HEK293 (cell line): Measurements from ENCODE around the gene UBB.
A peak's percentile ranks its signal among the peaks of the same experiment; 100 is the strongest.

ENCODE experiments used
- CTCF ChIA-PET: fragments of 350-600 bp; formaldehyde crosslinking; extraction: SDS; loops from one replicate; lab custom pipeline; 2021; ENCODE audit warnings: antibody characterized with exemption; lab: Yijun Ruan, JAX
- POLR2A ChIA-PET: fragments of 300-600 bp; formaldehyde crosslinking; extraction: SDS; loops from one replicate; lab custom pipeline; 2020; ENCODE audit warnings: antibody characterized with exemption, inconsistent platforms; lab: Yijun Ruan, JAX
- H3K27ac ChIP-seq: fragments of 200-500 bp; sonication (Bioruptor generic); 2 replicates; pipeline ENCODE4 v1.5.1; 2014; ENCODE audit warnings: low read depth, low read length, control low read depth, inconsistent platforms; ENCODE audit errors: extremely low read depth
- H3K36me3 ChIP-seq, 2 experiments: fragments of 200-500 bp in 1 of 2; sonication (Bioruptor generic) in 1 of 2; 1 replicate in 1 of 2; 2 replicates in 1 of 2; pipeline ENCODE4 v1.5.1; 2014 to 2017; ENCODE audit warnings: inconsistent platforms in 2 of 2, low read length in 2 of 2; ENCODE audit not compliant: control insufficient read depth in 2 of 2, insufficient read depth in 1 of 2
- H3K4me1 ChIP-seq: fragments of 200-500 bp; sonication (Bioruptor generic); 2 replicates; pipeline ENCODE4 v1.5.1; 2014; ENCODE audit warnings: mild to moderate bottlenecking, low read length, inconsistent platforms; ENCODE audit not compliant: control insufficient read depth, insufficient read depth
- H3K4me3 ChIP-seq: 2 replicates; pipeline ENCODE4 v1.5.1; 2011; ENCODE audit warnings: low read depth, mild to moderate bottlenecking, control low read depth, low read length, moderate library complexity
- H3K9me3 ChIP-seq: fragments of 200-500 bp; sonication (Bioruptor generic); 2 replicates; pipeline ENCODE4 v1.5.1; 2014; ENCODE audit warnings: low read depth, low read length, inconsistent platforms; ENCODE audit not compliant: control insufficient read depth, insufficient read depth
- AEBP2 ChIP-seq: fragments of 450-650 bp; formaldehyde crosslinking; IDR thresholded peaks from 2 replicates; pipeline ENCODE4 v1.5.1; 2016; ENCODE audit warnings: missing biosample characterization, missing genetic modification characterization, borderline replicate concordance
- GLI2 ChIP-seq: fragments of 450-650 bp; formaldehyde crosslinking; IDR thresholded peaks from 2 replicates; pipeline ENCODE4; 2017; ENCODE audit warnings: missing biosample characterization, missing genetic modification characterization, low read depth, borderline replicate concordance
- HOXA7 ChIP-seq: sonication (generic); formaldehyde crosslinking; IDR thresholded peaks from 2 replicates; pipeline ENCODE4 v1.8.1; 2022; ENCODE audit warnings: missing genetic modification reagents, borderline replicate concordance
- TCF7L2 ChIP-seq: IDR thresholded peaks from 2 replicates; pipeline ENCODE4 v1.6.1; 2011; ENCODE audit warnings: low read depth, mild to moderate bottlenecking, inconsistent platforms, low read length, moderate library complexity, borderline replicate concordance
- ZFP37 ChIP-seq: fragments of 450-650 bp; formaldehyde crosslinking; IDR thresholded peaks from 2 replicates; pipeline ENCODE4 v1.5.1; 2016; ENCODE audit warnings: missing biosample characterization, missing genetic modification characterization
- ZNF121 ChIP-seq: fragments of 450-650 bp; formaldehyde crosslinking; IDR thresholded peaks from 2 replicates; pipeline ENCODE4 v1.5.1; 2016; ENCODE audit warnings: missing biosample characterization, missing genetic modification characterization
- ZNF174 ChIP-seq: fragments of 450-650 bp; formaldehyde crosslinking; IDR thresholded peaks from 2 replicates; pipeline ENCODE4 v1.5.0; 2017; ENCODE audit warnings: missing biosample characterization, mild to moderate bottlenecking, missing genetic modification characterization
- ZNF184 ChIP-seq: fragments of 450-650 bp; IDR thresholded peaks from 2 replicates; pipeline ENCODE4 v1.5.1; 2018; ENCODE audit warnings: missing biosample characterization, mild to moderate bottlenecking, missing genetic modification characterization
- ZNF19 ChIP-seq: fragments of 450-650 bp; formaldehyde crosslinking; IDR thresholded peaks from 2 replicates; pipeline ENCODE4; 2016; ENCODE audit warnings: missing biosample characterization, missing genetic modification characterization, low read depth
- ZNF211 ChIP-seq: fragments of 450-650 bp; formaldehyde crosslinking; IDR thresholded peaks from 2 replicates; pipeline ENCODE4 v1.5.1; 2016; ENCODE audit warnings: low read depth, missing biosample characterization, missing genetic modification characterization
- ZNF221 ChIP-seq: fragments of 450-650 bp; formaldehyde crosslinking; IDR thresholded peaks from 2 replicates; pipeline ENCODE4 v1.5.1; 2017; ENCODE audit warnings: missing biosample characterization, missing genetic modification characterization, borderline replicate concordance
- ZNF302 ChIP-seq: fragments of 450-650 bp; formaldehyde crosslinking; IDR thresholded peaks from 2 replicates; pipeline ENCODE4 v1.5.1; 2016; ENCODE audit warnings: missing biosample characterization, missing genetic modification characterization, low read depth
- ZNF350 ChIP-seq: fragments of 450-650 bp; formaldehyde crosslinking; IDR thresholded peaks from 2 replicates; pipeline ENCODE4 v1.5.0; 2017; ENCODE audit warnings: missing biosample characterization, mild to moderate bottlenecking, missing genetic modification characterization
- ZNF366 ChIP-seq: fragments of 450-650 bp; formaldehyde crosslinking; conservative IDR thresholded peaks from 2 replicates; pipeline ENCODE4 v1.5.1; 2016; ENCODE audit warnings: missing biosample characterization, missing genetic modification characterization
- ZNF398 ChIP-seq: fragments of 450-650 bp; formaldehyde crosslinking; IDR thresholded peaks from 2 replicates; pipeline ENCODE4 v1.5.1; 2017; ENCODE audit warnings: missing biosample characterization, missing genetic modification characterization
- ZNF48 ChIP-seq: fragments of 450-650 bp; formaldehyde crosslinking; IDR thresholded peaks from 2 replicates; pipeline ENCODE4 v1.5.1; 2016; ENCODE audit warnings: missing biosample characterization, missing genetic modification characterization
- ZNF510 ChIP-seq: fragments of 450-650 bp; formaldehyde crosslinking; IDR thresholded peaks from 2 replicates; pipeline ENCODE4 v1.5.1; 2018; ENCODE audit warnings: mild to moderate bottlenecking, missing genetic modification characterization, missing biosample characterization; ENCODE audit not compliant: insufficient replicate concordance
- ZNF549 ChIP-seq: fragments of 450-650 bp; IDR thresholded peaks from 2 replicates; pipeline ENCODE4 v1.5.1; 2018; ENCODE audit warnings: missing biosample characterization, missing genetic modification characterization, mild to moderate bottlenecking, inconsistent platforms, moderate library complexity
- ZNF624 ChIP-seq: fragments of 450-650 bp; formaldehyde crosslinking; IDR thresholded peaks from 2 replicates; pipeline ENCODE4 v1.5.1; 2017; ENCODE audit warnings: missing biosample characterization, missing genetic modification characterization
- ZNF677 ChIP-seq: fragments of 450-650 bp; IDR thresholded peaks from 2 replicates; pipeline ENCODE4 v1.5.0; 2018; ENCODE audit warnings: missing biosample characterization, mild to moderate bottlenecking, missing genetic modification characterization, moderate library complexity
- ZNF747 ChIP-seq: fragments of 450-650 bp; formaldehyde crosslinking; IDR thresholded peaks from 2 replicates; pipeline ENCODE4 v1.5.1; 2016; ENCODE audit warnings: missing biosample characterization, missing genetic modification characterization
- ZNF792 ChIP-seq: fragments of 450-650 bp; formaldehyde crosslinking; IDR thresholded peaks from 2 replicates; pipeline ENCODE4 v1.5.1; 2016; ENCODE audit warnings: missing biosample characterization, missing genetic modification characterization
- TF ChIP-seq, protein P1 (sequence below): fragments of 450-650 bp; formaldehyde crosslinking; IDR thresholded peaks from 2 replicates; pipeline ENCODE4 v1.5.1; 2016; ENCODE audit warnings: missing biosample characterization, missing genetic modification characterization, borderline replicate concordance
- TF ChIP-seq, protein P2 (sequence below): sonication (generic); formaldehyde crosslinking; IDR thresholded peaks from 2 replicates; pipeline ENCODE4 v1.8.1; 2022; ENCODE audit warnings: mild to moderate bottlenecking, moderate library complexity, missing genetic modification reagents

Gene UBB

GRCh38 chr17:16345565-16345964, 35.3 kb upstream of the UBB start:
- Histone ChIP-seq H3K36me3 (peaks cover 56 to 64% of the 10 kb centered on the region in 2 experiments), H3K4me3 (no peak overlapping the region), H3K27ac (no peak overlapping the region), H3K4me1 (no peaks in the 10 kb centered on the region), H3K9me3 (no peaks in the 10 kb centered on the region)
- POLR2A ChIA-PET = no interaction called here
- CTCF ChIA-PET = interaction anchor here (2.3 kb wide), 1 partner anchor 18 kb away, joined by 9 read pairs; no protein-coding TSS in a partner anchor
- TF ChIP-seq ZNF174 (no peak), ZNF350 (tag by site-specific recombination) (no peak), ZNF184 (no peak), ZNF211 (tag by site-specific recombination) (no peak), ZNF302 (tag by site-specific recombination) (no peak), ZNF366 (tag by site-specific recombination) (no peak), TCF7L2 (no peak), ZNF677 (tag by site-specific recombination) (no peak), GLI2 (no peak), ZNF624 (tag by site-specific recombination) (no peak)
- TF ChIP-seq, protein P1, sequence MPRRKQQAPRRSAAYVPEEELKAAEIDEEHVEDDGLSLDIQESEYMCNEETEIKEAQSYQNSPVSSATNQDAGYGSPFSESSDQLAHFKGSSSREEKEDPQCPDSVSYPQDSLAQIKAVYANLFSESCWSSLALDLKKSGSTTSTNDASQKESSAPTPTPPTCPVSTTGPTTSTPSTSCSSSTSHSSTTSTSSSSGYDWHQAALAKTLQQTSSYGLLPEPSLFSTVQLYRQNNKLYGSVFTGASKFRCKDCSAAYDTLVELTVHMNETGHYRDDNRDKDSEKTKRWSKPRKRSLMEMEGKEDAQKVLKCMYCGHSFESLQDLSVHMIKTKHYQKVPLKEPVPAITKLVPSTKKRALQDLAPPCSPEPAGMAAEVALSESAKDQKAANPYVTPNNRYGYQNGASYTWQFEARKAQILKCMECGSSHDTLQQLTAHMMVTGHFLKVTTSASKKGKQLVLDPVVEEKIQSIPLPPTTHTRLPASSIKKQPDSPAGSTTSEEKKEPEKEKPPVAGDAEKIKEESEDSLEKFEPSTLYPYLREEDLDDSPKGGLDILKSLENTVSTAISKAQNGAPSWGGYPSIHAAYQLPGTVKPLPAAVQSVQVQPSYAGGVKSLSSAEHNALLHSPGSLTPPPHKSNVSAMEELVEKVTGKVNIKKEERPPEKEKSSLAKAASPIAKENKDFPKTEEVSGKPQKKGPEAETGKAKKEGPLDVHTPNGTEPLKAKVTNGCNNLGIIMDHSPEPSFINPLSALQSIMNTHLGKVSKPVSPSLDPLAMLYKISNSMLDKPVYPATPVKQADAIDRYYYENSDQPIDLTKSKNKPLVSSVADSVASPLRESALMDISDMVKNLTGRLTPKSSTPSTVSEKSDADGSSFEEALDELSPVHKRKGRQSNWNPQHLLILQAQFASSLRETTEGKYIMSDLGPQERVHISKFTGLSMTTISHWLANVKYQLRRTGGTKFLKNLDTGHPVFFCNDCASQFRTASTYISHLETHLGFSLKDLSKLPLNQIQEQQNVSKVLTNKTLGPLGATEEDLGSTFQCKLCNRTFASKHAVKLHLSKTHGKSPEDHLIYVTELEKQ = no peak

- Histone ChIP-seq H3K9me3 (no peaks in the 10 kb centered on the region), H3K4me3 (no peak overlapping the region)
- no peak for TF ChIP-seq ZNF792 (tag by site-specific recombination)
- TF ChIP-seq ZNF48 (tag by site-specific recombination) = no peak
- peak; percentile 65; the same call in 1 of the 2 replicates for TF ChIP-seq ZNF121 (tag by site-specific recombination)
- TF ChIP-seq ZNF19 (tag by site-specific recombination) = no peak
- TF ChIP-seq, all 188 proteins: peak for 1
- Histone ChIP-seq H3K27ac (no peak overlapping the region), H3K36me3 (peaks cover 56 to 64% of the 10 kb centered on the region in 2 experiments), H3K4me1 (no peaks in the 10 kb centered on the region)
- ChIA-PET POLR2A (interaction anchor here (1.7 kb wide), 1 partner anchor 34 kb away, joined by 6 read pairs; the partner anchor contains the start of gene UBB), CTCF (no interaction called here)
Measured at GRCh38 chr17:16346721-16347271, 34.1 kb upstream of the UBB start.

DNA sequence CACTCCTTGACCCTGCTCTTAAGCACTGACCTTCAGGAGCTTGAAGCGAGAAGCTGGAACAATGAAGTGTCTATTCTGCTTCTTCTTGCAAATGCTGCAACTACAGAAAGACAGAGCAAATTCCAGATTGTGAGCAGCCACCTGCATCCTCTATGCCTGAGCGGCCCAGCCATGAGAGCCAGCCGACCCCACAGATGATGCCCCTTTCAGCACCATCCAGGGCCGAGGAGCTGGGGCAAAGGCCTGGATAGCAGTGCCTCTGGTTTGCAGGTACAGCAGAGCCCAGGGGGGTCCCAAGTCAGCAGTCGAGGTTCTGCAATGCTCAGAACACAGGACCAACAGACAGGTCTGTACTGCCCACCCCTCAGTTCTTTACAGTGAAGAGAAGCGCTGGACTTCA, 32.3 kb upstream of the UBB start:
- no peaks in the 10 kb centered on the region for H3K9me3 ChIP-seq
- CTCF ChIA-PET = interaction anchor here (7.9 kb wide), 1 partner anchor 16 kb away, joined by 89 read pairs; no protein-coding TSS in a partner anchor
- POLR2A ChIA-PET = interaction anchor here (0.8 kb wide), 1 partner anchor 32 kb away, joined by 4 read pairs; the partner anchor contains the start of gene UBB
- H3K4me1 ChIP-seq = peaks cover under 1% of the 10 kb centered on the region; the same call in 1 of the 2 replicates
- no peak overlapping the region for H3K4me3 ChIP-seq
- no peak overlapping the region for H3K27ac ChIP-seq
- peaks cover 40 to 49% of the 10 kb centered on the region in 2 experiments for H3K36me3 ChIP-seq
- TF ChIP-seq ZNF221 (no peak), AEBP2 (no peak), ZNF549 (no peak), ZNF398 (tag by site-specific recombination) (no peak), ZNF747 (tag by site-specific recombination) (no peak), ZNF510 (no peak), ZFP37 (tag by site-specific recombination) (no peak), HOXA7 (CRISPR knock-in tag) (no peak)
- TF ChIP-seq, protein P2, sequence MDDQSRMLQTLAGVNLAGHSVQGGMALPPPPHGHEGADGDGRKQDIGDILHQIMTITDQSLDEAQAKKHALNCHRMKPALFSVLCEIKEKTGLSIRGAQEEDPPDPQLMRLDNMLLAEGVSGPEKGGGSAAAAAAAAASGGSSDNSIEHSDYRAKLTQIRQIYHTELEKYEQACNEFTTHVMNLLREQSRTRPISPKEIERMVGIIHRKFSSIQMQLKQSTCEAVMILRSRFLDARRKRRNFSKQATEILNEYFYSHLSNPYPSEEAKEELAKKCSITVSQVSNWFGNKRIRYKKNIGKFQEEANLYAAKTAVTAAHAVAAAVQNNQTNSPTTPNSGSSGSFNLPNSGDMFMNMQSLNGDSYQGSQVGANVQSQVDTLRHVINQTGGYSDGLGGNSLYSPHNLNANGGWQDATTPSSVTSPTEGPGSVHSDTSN (CRISPR knock-in tag) = no peak
